ENCODE results near the gene SPTBN5. TPM values are rescaled to one million over a fixed set of nuclear protein-coding genes. Genes with fewer than 3 reads are reported as not detected.

SPTBN5 gene
- total RNA-seq, 2 experiments from 2014 or later: 0.03 to 0.17 TPM

DNA sequence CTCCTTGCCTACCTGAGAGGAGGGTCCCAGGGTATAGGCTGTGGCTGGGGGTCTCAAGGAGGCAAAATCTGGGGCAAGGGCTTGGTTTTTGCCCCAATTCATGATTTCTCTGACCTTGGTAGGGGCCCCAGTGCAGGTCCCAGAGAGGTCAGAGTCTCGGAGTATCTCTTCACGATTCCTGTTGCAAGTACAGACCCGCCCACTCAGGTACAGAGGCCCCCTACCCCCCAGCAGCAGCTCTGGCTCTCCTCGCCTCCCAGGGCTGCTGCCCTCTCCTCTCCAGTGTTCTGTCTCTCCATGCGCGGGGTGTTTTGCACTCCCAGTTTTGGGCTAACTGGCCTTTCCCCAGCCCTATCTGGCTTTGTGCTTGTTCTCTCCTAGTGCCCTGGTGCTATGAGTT is 71.4 kb downstream of the SPTBN5 start:
- CTCF ChIA-PET (ENCODE audit: unreplicated experiment): interaction anchor here (0.6 kb wide), 1 partner anchor 1321 kb away, joined by 6 read pairs; no protein-coding TSS in a partner anchor
- no peaks in the 10 kb centered on the region for H3K36me3 ChIP-seq (ENCODE audit: insufficient read depth, low read length)
- BruUV-seq (replicated peaks): no TSS peak

DNA sequence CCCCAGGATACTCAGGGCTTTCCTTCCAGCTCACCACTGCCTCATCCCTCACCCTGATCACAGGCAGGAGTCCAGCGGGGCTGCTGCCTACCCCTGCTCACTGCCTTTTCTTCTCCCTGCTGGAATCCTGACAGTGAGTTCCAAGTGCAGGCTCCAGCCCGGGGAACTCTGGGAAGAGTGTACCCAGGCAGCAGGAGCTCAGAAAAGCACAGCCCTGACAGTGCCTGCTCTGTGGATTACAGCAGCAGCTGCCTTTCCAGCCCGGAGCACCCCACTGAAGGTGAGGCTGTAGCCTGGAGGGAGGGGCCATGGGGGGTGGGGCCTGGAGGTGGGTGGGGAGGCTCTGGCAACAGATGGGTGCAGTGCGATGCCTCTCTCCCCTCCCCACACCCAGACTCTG is 72.0 kb downstream of the SPTBN5 start:
- Histone ChIP-seq H2AFZ (ENCODE audit: low read length) (no peak overlapping the region), H3K4me2 (ENCODE audit: low read length) (no peak overlapping the region), H3K27ac (ENCODE audit: low read depth, low read length, poor library complexity, severe bottlenecking) (no peak overlapping the region), H3K4me1 (ENCODE audit: insufficient read depth, low read length, poor library complexity, severe bottlenecking) (no peaks in the 10 kb centered on the region), H4K20me1 (ENCODE audit: insufficient read depth, low read length) (no peaks in the 10 kb centered on the region), H3K9me2 (ENCODE audit: insufficient read depth, low read length) (no peaks in the 10 kb centered on the region), H3K79me2 (ENCODE audit: insufficient read depth, low read depth, low read length) (no peaks in the 10 kb centered on the region), H3K4me3 (ENCODE audit: low read depth, low read length, poor library complexity, severe bottlenecking) (no peak overlapping the region), H3K36me3 (ENCODE audit: insufficient read depth, low read length) (no peaks in the 10 kb centered on the region), H3K9me3 (ENCODE audit: low read length) (no peaks in the 10 kb centered on the region)
- BruUV-seq (replicated peaks): no TSS peak
- no peak for DNase-seq (ENCODE audit: low spot score)
- intact Hi-C loops (cut with micrococcal nuclease; ENCODE audit: unreplicated experiment): no loop called here
- TF ChIP-seq, protein P1, sequence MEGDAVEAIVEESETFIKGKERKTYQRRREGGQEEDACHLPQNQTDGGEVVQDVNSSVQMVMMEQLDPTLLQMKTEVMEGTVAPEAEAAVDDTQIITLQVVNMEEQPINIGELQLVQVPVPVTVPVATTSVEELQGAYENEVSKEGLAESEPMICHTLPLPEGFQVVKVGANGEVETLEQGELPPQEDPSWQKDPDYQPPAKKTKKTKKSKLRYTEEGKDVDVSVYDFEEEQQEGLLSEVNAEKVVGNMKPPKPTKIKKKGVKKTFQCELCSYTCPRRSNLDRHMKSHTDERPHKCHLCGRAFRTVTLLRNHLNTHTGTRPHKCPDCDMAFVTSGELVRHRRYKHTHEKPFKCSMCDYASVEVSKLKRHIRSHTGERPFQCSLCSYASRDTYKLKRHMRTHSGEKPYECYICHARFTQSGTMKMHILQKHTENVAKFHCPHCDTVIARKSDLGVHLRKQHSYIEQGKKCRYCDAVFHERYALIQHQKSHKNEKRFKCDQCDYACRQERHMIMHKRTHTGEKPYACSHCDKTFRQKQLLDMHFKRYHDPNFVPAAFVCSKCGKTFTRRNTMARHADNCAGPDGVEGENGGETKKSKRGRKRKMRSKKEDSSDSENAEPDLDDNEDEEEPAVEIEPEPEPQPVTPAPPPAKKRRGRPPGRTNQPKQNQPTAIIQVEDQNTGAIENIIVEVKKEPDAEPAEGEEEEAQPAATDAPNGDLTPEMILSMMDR (conservative IDR thresholded peaks at IDR 0.05; ENCODE audit: low read length): no peak
- TF ChIP-seq EZH2phosphoT487 (IDR thresholded peaks at IDR 0.05; ENCODE audit: borderline replicate concordance, low read depth, low read length): no peak
- ChIA-PET POLR2A (no interaction called here), CTCF (ENCODE audit: unreplicated experiment) (interaction anchor here (0.6 kb wide), 1 partner anchor 1320 kb away, joined by 6 read pairs; no protein-coding TSS in a partner anchor)

More for the DNA sequence above, 71.4 kb downstream of the SPTBN5 start:
- Histone ChIP-seq H3K9me3 (ENCODE audit: low read length) (no peaks in the 10 kb centered on the region), H3K9me2 (ENCODE audit: insufficient read depth, low read length) (no peaks in the 10 kb centered on the region), H4K20me1 (ENCODE audit: insufficient read depth, low read length) (no peaks in the 10 kb centered on the region), H3K27ac (ENCODE audit: low read depth, low read length, poor library complexity, severe bottlenecking) (no peak overlapping the region), H3K4me2 (ENCODE audit: low read length) (no peak overlapping the region), H2AFZ (ENCODE audit: low read length) (no peak overlapping the region), H3K79me2 (ENCODE audit: insufficient read depth, low read depth, low read length) (no peaks in the 10 kb centered on the region), H3K4me3 (ENCODE audit: low read depth, low read length, poor library complexity, severe bottlenecking) (no peak overlapping the region), H3K4me1 (ENCODE audit: insufficient read depth, low read length, poor library complexity, severe bottlenecking) (peaks cover 4% of the 10 kb centered on the region)
- TF ChIP-seq EZH2phosphoT487 (IDR thresholded peaks at IDR 0.05; ENCODE audit: borderline replicate concordance, low read depth, low read length): no peak
- TF ChIP-seq, protein P1 (conservative IDR thresholded peaks at IDR 0.05; ENCODE audit: low read length): no peak
- intact Hi-C loops (cut with micrococcal nuclease; ENCODE audit: unreplicated experiment): no loop called here
- DNase-seq (ENCODE audit: low spot score): no peak
- POLR2A ChIA-PET: no interaction called here

DNA sequence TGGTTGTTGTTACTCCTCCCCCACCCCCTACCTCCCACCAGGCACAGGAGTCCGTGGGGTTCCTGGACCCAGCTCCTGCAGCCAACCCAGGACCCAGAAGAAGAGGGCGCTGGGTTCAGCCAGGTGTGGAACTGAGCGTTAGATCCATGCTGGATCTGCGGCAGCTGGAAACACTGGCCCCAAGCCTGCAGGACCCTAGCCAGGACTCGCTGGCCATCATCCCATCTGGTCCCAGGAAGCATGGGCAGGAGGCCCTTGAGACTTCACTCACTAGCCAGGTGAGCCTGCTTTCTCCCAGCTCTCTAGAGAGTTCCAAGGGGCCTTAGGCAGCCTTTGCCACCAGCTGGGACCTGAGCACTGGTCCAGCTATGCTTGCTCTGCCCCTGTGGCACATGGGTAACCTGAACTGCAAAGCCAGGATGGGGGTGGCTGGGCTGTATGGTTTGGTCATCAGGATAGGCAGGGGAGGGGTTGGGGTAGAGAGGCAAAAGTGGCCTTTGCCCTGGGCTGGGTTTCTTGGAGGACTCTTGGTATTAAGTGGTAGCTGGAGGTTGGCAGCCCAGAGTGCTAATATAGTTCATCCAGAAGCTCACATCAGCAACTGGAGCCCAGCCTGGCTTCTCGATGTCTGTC is 72.9 kb downstream of the SPTBN5 start:
- no TSS peak for BruUV-seq (replicated peaks)

More for the DNA sequence above, 72.9 kb downstream of the SPTBN5 start:
- Histone ChIP-seq H3K9me2 (ENCODE audit: insufficient read depth, low read length) (no peaks in the 10 kb centered on the region), H3K4me2 (ENCODE audit: low read length) (no peak overlapping the region), H3K36me3 (ENCODE audit: insufficient read depth, low read length) (no peaks in the 10 kb centered on the region), H3K4me1 (ENCODE audit: insufficient read depth, low read length, poor library complexity, severe bottlenecking) (no peaks in the 10 kb centered on the region), H2AFZ (ENCODE audit: low read length) (no peak overlapping the region), H4K20me1 (ENCODE audit: insufficient read depth, low read length) (no peaks in the 10 kb centered on the region), H3K4me3 (ENCODE audit: low read depth, low read length, poor library complexity, severe bottlenecking) (no peak overlapping the region), H3K9me3 (ENCODE audit: low read length) (no peaks in the 10 kb centered on the region), H3K27ac (ENCODE audit: low read depth, low read length, poor library complexity, severe bottlenecking) (no peak overlapping the region), H3K79me2 (ENCODE audit: insufficient read depth, low read depth, low read length) (no peaks in the 10 kb centered on the region)
- DNase-seq (ENCODE audit: low spot score): no peak
- TF ChIP-seq EZH2phosphoT487 (IDR thresholded peaks at IDR 0.05; ENCODE audit: borderline replicate concordance, low read depth, low read length): no peak
- TF ChIP-seq, protein P1 (conservative IDR thresholded peaks at IDR 0.05; ENCODE audit: low read length): no peak
- ChIA-PET CTCF (ENCODE audit: unreplicated experiment) (no interaction called here), POLR2A (interaction anchor here (0.6 kb wide), 1 partner anchor 62 kb away, joined by 3 read pairs; no protein-coding TSS in a partner anchor)
- intact Hi-C loops (cut with micrococcal nuclease; ENCODE audit: unreplicated experiment): no loop called here
